ENCODE results near the gene UBAC1.

UBAC1 gene, protein sequence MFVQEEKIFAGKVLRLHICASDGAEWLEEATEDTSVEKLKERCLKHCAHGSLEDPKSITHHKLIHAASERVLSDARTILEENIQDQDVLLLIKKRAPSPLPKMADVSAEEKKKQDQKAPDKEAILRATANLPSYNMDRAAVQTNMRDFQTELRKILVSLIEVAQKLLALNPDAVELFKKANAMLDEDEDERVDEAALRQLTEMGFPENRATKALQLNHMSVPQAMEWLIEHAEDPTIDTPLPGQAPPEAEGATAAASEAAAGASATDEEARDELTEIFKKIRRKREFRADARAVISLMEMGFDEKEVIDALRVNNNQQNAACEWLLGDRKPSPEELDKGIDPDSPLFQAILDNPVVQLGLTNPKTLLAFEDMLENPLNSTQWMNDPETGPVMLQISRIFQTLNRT

DNA sequence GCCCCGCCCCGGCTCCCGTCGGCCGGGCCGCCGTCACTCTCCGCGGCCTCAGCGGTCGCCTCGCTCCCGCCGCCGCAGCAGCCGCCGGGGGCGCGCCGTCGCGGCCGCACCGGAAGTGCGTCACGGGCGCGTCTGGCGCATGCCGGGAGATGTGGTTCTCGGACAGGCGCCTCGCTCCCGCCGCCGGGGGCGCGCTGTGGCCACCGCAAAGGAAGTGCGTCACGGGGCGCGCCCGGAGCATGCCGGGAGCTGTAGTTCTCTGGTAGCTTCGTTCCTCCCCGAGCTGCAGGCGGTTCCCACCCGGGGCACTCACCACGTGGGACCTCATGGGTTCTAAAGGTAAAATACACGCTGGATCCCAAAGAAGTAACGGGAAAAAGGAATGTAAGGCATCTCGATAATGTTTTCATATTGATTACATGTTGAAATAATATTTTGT lies at the start of gene UBAC1:
Gene UBAC1, minus strand, starts transcription at position 97 of the 439 bp plus-strand sequence. CDS start 211 bp downstream, outside the sequence.
- peak within 1 kb of the TSS; percentile 79 for H3K4me3 ChIP-seq (replicated peaks; ENCODE audit: low read depth, low read length)
- no peak for TF ChIP-seq CTCF (IDR thresholded peaks at IDR 0.05; ENCODE audit: low read depth, low read length, missing control alignments)
- DNase-seq (ENCODE audit: extremely low read depth, low read depth): peak; percentile 72

GRCh38 chr9:136010615-136011361 lies 49.6 kb upstream of the UBAC1 start:
- TF ChIP-seq CTCF (IDR thresholded peaks at IDR 0.05; ENCODE audit: low read depth, low read length, missing control alignments): no peak
- DNase-seq (ENCODE audit: extremely low read depth, low read depth): no peak

DNA sequence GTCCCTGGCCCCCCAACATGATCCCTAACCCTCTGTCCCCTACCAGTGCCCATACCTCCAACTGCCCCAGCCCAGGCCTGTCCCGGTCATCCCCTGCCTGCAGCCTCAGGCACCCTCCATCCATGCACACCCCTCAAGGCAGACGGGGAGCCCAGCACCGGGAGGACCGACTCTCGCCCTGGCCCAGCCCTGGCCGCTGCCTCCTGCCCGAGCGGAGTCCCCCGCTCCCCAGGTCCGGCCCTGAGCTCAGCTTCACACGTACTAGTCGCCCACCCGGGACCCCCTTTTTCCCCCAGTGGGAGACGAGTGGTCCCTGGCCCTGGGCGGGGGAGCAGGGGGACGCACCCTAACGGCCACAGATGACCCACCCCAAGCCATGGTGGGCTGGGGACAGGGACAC lies 49.0 kb upstream of the UBAC1 start:
- no peak for DNase-seq (ENCODE audit: extremely low read depth, low read depth)
- TF ChIP-seq CTCF (IDR thresholded peaks at IDR 0.05; ENCODE audit: low read depth, low read length, missing control alignments): no peak
- no peak overlapping the region for H3K4me3 ChIP-seq (replicated peaks; ENCODE audit: low read depth, low read length)

More at GRCh38 chr9:136010615-136011361, 49.6 kb upstream of the UBAC1 start:
- H3K4me3 ChIP-seq (replicated peaks; ENCODE audit: low read depth, low read length): no peak overlapping the region

- no peak overlapping the region for H3K4me3 ChIP-seq (replicated peaks; ENCODE audit: low read depth, low read length)
- no peak for DNase-seq (ENCODE audit: extremely low read depth, low read depth)
- TF ChIP-seq CTCF (IDR thresholded peaks at IDR 0.05; ENCODE audit: low read depth, low read length, missing control alignments): no peak
Observed at GRCh38 chr9:136009516-136009915, 48.3 kb upstream of the UBAC1 start.

DNA sequence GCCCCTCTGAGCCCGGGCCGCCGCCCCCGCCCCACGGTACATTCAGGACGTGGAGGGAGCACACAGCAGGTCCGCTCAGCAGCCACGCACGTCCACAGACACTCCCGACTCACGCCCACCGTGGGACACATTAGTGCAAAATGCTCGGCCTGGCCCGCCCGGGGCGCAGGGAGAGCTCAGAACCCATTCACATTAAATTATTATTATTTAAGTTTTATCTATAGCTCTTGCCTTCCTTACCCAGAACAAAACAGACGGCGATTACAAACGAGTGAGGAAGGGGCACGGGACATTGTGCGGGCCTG lies 47.5 kb upstream of the UBAC1 start:
- TF ChIP-seq CTCF (IDR thresholded peaks at IDR 0.05; ENCODE audit: low read depth, low read length, missing control alignments): no peak
- H3K4me3 ChIP-seq (replicated peaks; ENCODE audit: low read depth, low read length): no peak overlapping the region
- DNase-seq (ENCODE audit: extremely low read depth, low read depth): no peak

DNA sequence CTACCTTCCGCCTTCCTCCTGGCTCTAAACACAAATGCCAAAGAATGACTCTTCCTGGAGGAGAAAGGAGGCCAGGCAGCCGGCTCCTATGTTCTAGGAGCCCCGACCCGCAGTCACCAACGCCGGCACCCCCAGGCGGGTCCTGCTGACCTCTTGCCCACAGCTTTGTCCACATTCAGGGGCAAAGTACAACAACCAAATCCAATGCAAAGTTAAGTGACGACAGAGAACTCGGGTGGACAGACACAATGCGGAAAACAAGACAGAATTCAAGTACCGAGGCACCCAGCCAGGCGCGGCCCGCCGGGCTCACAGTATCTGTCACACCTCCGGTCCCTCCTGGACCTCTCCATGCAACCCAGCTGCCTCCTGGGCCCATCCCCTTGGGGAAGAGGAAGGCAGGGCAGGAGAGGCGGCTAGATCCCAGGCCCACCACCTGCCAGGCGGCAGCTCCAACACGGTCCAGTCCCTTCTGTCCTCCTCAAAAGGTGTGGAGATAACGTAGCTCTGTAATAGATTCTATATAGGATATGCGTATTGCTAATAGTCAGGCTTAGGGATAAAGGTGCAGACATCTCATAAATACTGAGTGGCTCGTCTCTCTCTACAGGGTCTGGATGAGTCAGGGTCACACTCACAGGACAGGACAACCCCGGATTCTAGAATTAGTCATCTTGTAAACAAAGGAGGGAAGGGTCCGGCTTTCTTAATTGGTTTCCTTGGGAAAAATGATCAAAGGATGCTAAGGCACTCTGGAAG lies 46.9 kb upstream of the UBAC1 start:
- H3K4me3 ChIP-seq (replicated peaks; ENCODE audit: low read depth, low read length): no peak overlapping the region
- DNase-seq (ENCODE audit: extremely low read depth, low read depth): no peak
- TF ChIP-seq CTCF (IDR thresholded peaks at IDR 0.05; ENCODE audit: low read depth, low read length, missing control alignments): no peak

All from HFF-Myc (cell line).